Endothelial cell of umbilical vein (primary cell): ENCODE measurements around the gene ENKD1. TPM values are rescaled to one million over a fixed set of nuclear protein-coding genes. Genes with fewer than 3 reads are reported as not detected.

Experiments used
- BruUV-seq: library from RNA; stranded (reverse); fragments of 400-500 nt; replicated peaks from 2 replicates; lab custom pipeline; 2021; lab: Mats Ljungman, UMichigan
- CTCF ChIA-PET: fragments of 300-600, 350-600 bp; sonication (Branson Sonifier 250); formaldehyde crosslinking; loops from one replicate; lab custom pipeline; 2021; ENCODE audit warnings: antibody characterized with exemption, inconsistent platforms; lab: Charles Lee
- POLR2A ChIA-PET: fragments of 300-600, 350-600 bp; sonication (Branson Sonifier 250); formaldehyde crosslinking; loops from one replicate; lab custom pipeline; 2021; ENCODE audit warnings: antibody characterized with exemption, inconsistent platforms; lab: Charles Lee
- DNase-seq: peaks from one replicate; pipeline ENCODE4 v3.0.0-alpha.2; 2011; ENCODE audit warnings: low read depth, low spot score
- FAIRE-seq: peaks from 2 replicates; lab custom pipeline; 2011; peaks lifted over from hg19 to GRCh38; lab: Jason Lieb, UNC
- H2AFZ ChIP-seq: 2 replicates; pipeline ENCODE4 v1.6.0; 2012; ENCODE audit warnings: low read depth, low read length, control low read depth, inconsistent platforms
- H3K27ac ChIP-seq: 2 replicates; pipeline ENCODE4 v1.5.1; 2011; ENCODE audit warnings: low read depth, mild to moderate bottlenecking, control low read depth, low read length, moderate library complexity; ENCODE audit not compliant: insufficient read depth
- H3K27me3 ChIP-seq, 2 experiments: 2 replicates each; pipeline versions ENCODE4 v1.6.0 to v1.6.1; 2011; ENCODE audit warnings: low read length in 2 of 2, mixed read lengths in 1 of 2; ENCODE audit not compliant: control insufficient read depth in 2 of 2, insufficient read depth in 2 of 2
- H3K36me3 ChIP-seq, 2 experiments: 2 replicates in 1 of 2; 3 replicates in 1 of 2; pipeline ENCODE4 v1.5.1; 2011; ENCODE audit warnings: low read length in 2 of 2, mild to moderate bottlenecking in 1 of 2, moderate library complexity in 1 of 2; ENCODE audit not compliant: control insufficient read depth in 2 of 2, insufficient read depth in 2 of 2; ENCODE audit errors: extremely low read depth in 1 of 2
- H3K4me1 ChIP-seq: 3 replicates; pipeline ENCODE4 v1.5.1; 2011; ENCODE audit warnings: mild to moderate bottlenecking, low read length; ENCODE audit not compliant: control insufficient read depth, insufficient read depth; ENCODE audit errors: extremely low read depth
- H3K4me2 ChIP-seq: 2 replicates; pipeline ENCODE4 v1.6.1; 2011; ENCODE audit warnings: low read length, control low read depth, mixed read lengths; ENCODE audit not compliant: insufficient read depth
- H3K4me3 ChIP-seq, 3 experiments: fragments of 200-600 bp in 1 of 3; sonication (generic), shearing (Covaris generic) in 1 of 3; replicated peaks in 1 of 3; 2 replicates each; pipeline ENCODE4 v1.5.1; 2011 to 2016; ENCODE audit warnings: control low read depth in 3 of 3, low read length in 3 of 3, mild to moderate bottlenecking in 2 of 3, inconsistent platforms in 1 of 3, low read depth in 1 of 3, moderate library complexity in 1 of 3; ENCODE audit not compliant: insufficient read depth in 1 of 3
- H3K79me2 ChIP-seq: 2 replicates; pipeline ENCODE4 v1.6.0; 2012; ENCODE audit warnings: low read length, inconsistent platforms; ENCODE audit not compliant: control insufficient read depth, insufficient read depth
- H3K9ac ChIP-seq: replicated peaks from 2 replicates; pipeline ENCODE3; 2011; ENCODE audit warnings: low read length, control low read depth; ENCODE audit not compliant: insufficient read depth; ENCODE audit errors: extremely low read depth
- H3K9me1 ChIP-seq: replicated peaks from 3 replicates; pipeline ENCODE4 v1.6.0; 2011; ENCODE audit warnings: mild to moderate bottlenecking, low read length; ENCODE audit not compliant: control insufficient read depth, insufficient read depth; ENCODE audit errors: extremely low read depth
- H3K9me3 ChIP-seq: replicated peaks from 2 replicates; pipeline ENCODE4 v1.5.1; 2012; ENCODE audit warnings: low read length, inconsistent platforms; ENCODE audit not compliant: control insufficient read depth, insufficient read depth
- H4K20me1 ChIP-seq: replicated peaks from 2 replicates; pipeline ENCODE3; 2011; ENCODE audit warnings: mild to moderate bottlenecking, low read length; ENCODE audit not compliant: control insufficient read depth, insufficient read depth; ENCODE audit errors: extremely low read depth
- EZH2 ChIP-seq: IDR thresholded peaks from 2 replicates; pipeline ENCODE4 v1.6.1; 2012; ENCODE audit warnings: borderline replicate concordance, low read depth, mild to moderate bottlenecking, moderate library complexity, low read length, inconsistent platforms; ENCODE audit not compliant: severe bottlenecking
- FOS ChIP-seq: IDR thresholded peaks from 2 replicates; pipeline ENCODE4 v1.6.1; 2011; ENCODE audit warnings: mild to moderate bottlenecking, low read length, moderate library complexity, borderline replicate concordance; ENCODE audit not compliant: insufficient read depth
- GATA2 ChIP-seq: IDR thresholded peaks from 2 replicates; pipeline ENCODE4 v1.7.0; 2011; ENCODE audit warnings: low read depth, mild to moderate bottlenecking, moderate library complexity, mixed read lengths, low read length; ENCODE audit not compliant: insufficient read length, insufficient read depth
- JUN ChIP-seq: IDR thresholded peaks from 2 replicates; pipeline ENCODE4 v1.6.1; 2011; ENCODE audit warnings: borderline replicate concordance, low read depth; ENCODE audit not compliant: insufficient read length, insufficient read depth
- MYC ChIP-seq: IDR thresholded peaks from one replicate; pipeline ENCODE4 v1.6.1; 2011; ENCODE audit warnings: mild to moderate bottlenecking, low read depth, low read length
- POLR2A ChIP-seq: IDR thresholded peaks from 2 replicates; pipeline ENCODE4 v1.6.1; 2012; ENCODE audit warnings: low read depth, mild to moderate bottlenecking, control low read depth, low read length
- POLR2AphosphoS5 ChIP-seq: IDR thresholded peaks from 2 replicates; pipeline ENCODE4 v1.6.1; 2012; ENCODE audit warnings: low read depth, mild to moderate bottlenecking, control low read depth, low read length, moderate library complexity; ENCODE audit not compliant: insufficient read depth
- dilution Hi-C: fragments of 300-500 bp; cut with MboI; formaldehyde crosslinking; loops from one replicate; pipeline ENCODE4 v1.15.0; 2019; ENCODE audit warnings: low sequenced_read_pairs; ENCODE audit not compliant: extremely low pct_ligation_motif_present
- intact Hi-C: fragments of 100-400 bp; cut with micrococcal nuclease; formaldehyde crosslinking; loops from one replicate; pipeline ENCODE4 v1.10.0; 2022
- polyA plus RNA-seq, 4 experiments: library from polyadenylated mRNA; depleted of rRNA in 3 of 4; stranded (reverse) in 3 of 4; unstranded in 1 of 4; fragments of >200 nt; gene quantifications; 2 replicates each; pipeline versions ENCODE4 v1.2.1 to v1.2.3, GENCODE V29; 2011 to 2012; ENCODE audit warnings: missing spikeins in 1 of 4
- total RNA-seq: library from RNA; stranded (reverse); gene quantifications from 2 replicates; pipeline ENCODE4 v1.2.3, GENCODE V29; 2021
- TF ChIP-seq, protein P1 (sequence below), 2 donors: IDR thresholded peaks; 1 replicate in 1 of 2; 2 replicates in 1 of 2; pipeline ENCODE4 v1.5.1; 2011; ENCODE audit warnings: low read length in 2 of 2, mild to moderate bottlenecking in 2 of 2, moderate library complexity in 2 of 2, control low read depth in 1 of 2, inconsistent platforms in 1 of 2, low read depth in 1 of 2; ENCODE audit not compliant: insufficient read depth in 1 of 2; ENCODE audit errors: extremely low read depth in 1 of 2
- TF ChIP-seq, protein P2 (sequence below): IDR thresholded peaks from 2 replicates; pipeline ENCODE4 v1.6.1; 2011; ENCODE audit not compliant: insufficient read depth, insufficient read length

The ENKD1 gene
- total and polyA plus RNA-seq, 2 donors (not counting 3 experiments of a cell fraction or from before 2014, with no cell fraction given), result 16.7 to 17.3 TPM

DNA sequence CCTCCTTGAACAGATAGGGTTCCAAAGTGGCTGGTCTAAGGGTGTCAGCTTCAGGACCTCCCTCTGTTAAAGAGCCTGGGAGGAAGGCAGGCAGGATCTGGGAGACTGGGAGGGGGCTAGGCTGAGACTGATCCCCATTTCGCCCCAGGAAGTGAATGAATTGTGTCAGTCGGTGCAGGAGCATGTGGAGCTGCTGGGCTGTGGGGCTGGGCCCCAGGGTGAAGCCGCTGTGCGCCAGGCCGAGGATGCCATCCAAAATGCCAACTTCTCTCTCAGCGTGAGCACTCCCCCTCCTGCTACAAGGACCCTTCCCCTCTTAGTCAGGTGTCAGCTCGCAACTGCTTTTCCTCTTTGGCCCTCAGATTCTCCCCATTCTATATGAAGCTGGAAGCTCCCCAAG, 15.5 kb downstream of the ENKD1 start:
- FAIRE-seq (no peak), DNase-seq (no peak)
- CTCF ChIA-PET, result interaction anchor here (1.8 to 2.3 kb wide), 3 partner anchors 9 to 130 kb away, joined by 5 to 11 read pairs (median 8); partner anchors contain the start of gene ACD
- no peak overlapping the region for H3K27ac ChIP-seq
- POLR2A ChIA-PET, result interaction anchor here (0.6 kb wide), 1 partner anchor 469 kb away, joined by 8 read pairs; no protein-coding TSS in a partner anchor
- dilution Hi-C loops, result no loop called here
- intact Hi-C loops, result no loop called here
- no peak overlapping the region for H3K4me2 ChIP-seq
- no peaks in the 10 kb centered on the region for H4K20me1 ChIP-seq
- no peaks in the 10 kb centered on the region for H3K9me1 ChIP-seq
- BruUV-seq, result no TSS peak
- peaks cover 42 to 47% of the 10 kb centered on the region in 2 experiments for H3K27me3 ChIP-seq
- no peak overlapping the region for H2AFZ ChIP-seq
- H3K9me3 ChIP-seq, result no peaks in the 10 kb centered on the region
- H3K79me2 ChIP-seq, result no peaks in the 10 kb centered on the region
- peaks cover 5% of the 10 kb centered on the region for H3K4me1 ChIP-seq
- H3K4me3 ChIP-seq, result no peak overlapping the region
- no peaks in the 10 kb centered on the region for H3K36me3 ChIP-seq
- TF ChIP-seq, protein P1, sequence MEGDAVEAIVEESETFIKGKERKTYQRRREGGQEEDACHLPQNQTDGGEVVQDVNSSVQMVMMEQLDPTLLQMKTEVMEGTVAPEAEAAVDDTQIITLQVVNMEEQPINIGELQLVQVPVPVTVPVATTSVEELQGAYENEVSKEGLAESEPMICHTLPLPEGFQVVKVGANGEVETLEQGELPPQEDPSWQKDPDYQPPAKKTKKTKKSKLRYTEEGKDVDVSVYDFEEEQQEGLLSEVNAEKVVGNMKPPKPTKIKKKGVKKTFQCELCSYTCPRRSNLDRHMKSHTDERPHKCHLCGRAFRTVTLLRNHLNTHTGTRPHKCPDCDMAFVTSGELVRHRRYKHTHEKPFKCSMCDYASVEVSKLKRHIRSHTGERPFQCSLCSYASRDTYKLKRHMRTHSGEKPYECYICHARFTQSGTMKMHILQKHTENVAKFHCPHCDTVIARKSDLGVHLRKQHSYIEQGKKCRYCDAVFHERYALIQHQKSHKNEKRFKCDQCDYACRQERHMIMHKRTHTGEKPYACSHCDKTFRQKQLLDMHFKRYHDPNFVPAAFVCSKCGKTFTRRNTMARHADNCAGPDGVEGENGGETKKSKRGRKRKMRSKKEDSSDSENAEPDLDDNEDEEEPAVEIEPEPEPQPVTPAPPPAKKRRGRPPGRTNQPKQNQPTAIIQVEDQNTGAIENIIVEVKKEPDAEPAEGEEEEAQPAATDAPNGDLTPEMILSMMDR (IDR thresholded peaks at IDR 0.05; ENCODE audit: extremely low read depth in 1 of 2, insufficient read depth in 1 of 2, low read depth in 1 of 2, low read length in 2 of 2), result no peak
- no peak for TF ChIP-seq POLR2A
- TF ChIP-seq, protein P2, sequence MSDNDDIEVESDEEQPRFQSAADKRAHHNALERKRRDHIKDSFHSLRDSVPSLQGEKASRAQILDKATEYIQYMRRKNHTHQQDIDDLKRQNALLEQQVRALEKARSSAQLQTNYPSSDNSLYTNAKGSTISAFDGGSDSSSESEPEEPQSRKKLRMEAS, result no peak
- no peak for TF ChIP-seq JUN
- no peak for TF ChIP-seq POLR2AphosphoS5
- TF ChIP-seq EZH2, result no peak
- no peak for TF ChIP-seq MYC
- no peak for TF ChIP-seq GATA2
- no peak for TF ChIP-seq FOS
- H3K9ac ChIP-seq, result no peak overlapping the region
